ENCODE measurements around the gene GPC6. TPM values are rescaled to one million over a fixed set of nuclear protein-coding genes. Genes with fewer than 3 reads are reported as not detected.
A peak's percentile ranks its signal among the peaks of the same experiment; 100 is the strongest.

GPC6 gene
- total and polyA plus RNA-seq, 2 experiments from 2014 or later = 14.4 to 43.3 TPM

DNA sequence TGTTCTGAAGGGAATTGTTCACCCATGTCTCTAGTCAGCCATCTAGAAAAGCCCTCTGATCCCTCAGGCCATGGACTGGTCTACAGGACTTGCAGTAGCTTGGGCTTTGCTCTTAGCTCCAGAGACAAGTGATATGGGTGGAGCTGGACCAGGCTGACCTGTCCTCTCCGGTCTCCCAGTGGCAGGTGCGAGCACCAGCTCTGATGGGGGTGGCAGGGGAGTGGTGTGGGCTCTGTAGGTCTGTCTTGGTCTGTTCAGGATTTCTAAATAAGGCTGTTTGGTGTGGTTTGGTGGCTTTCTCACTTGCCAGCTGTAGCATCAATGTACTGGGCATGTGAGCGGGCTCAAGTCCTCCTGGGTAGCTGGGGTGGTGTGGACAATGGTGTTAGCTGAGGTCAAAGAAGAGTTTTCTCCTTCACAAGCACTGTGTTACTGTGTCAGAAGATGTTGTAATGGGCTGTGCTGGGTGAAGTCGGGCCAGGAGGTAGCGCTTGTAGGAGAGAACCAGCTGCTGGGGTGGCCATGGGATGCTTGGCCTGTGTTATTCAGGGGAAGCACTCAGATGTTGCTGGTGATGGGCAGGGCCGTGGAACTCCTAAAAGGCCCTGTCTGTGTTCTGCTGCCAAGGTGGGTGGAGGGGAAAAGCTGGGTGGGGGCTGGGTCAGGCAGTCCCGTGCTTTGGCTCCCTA, 16.9 kb downstream of the GPC6 start:
- TF ChIP-seq, protein P1, sequence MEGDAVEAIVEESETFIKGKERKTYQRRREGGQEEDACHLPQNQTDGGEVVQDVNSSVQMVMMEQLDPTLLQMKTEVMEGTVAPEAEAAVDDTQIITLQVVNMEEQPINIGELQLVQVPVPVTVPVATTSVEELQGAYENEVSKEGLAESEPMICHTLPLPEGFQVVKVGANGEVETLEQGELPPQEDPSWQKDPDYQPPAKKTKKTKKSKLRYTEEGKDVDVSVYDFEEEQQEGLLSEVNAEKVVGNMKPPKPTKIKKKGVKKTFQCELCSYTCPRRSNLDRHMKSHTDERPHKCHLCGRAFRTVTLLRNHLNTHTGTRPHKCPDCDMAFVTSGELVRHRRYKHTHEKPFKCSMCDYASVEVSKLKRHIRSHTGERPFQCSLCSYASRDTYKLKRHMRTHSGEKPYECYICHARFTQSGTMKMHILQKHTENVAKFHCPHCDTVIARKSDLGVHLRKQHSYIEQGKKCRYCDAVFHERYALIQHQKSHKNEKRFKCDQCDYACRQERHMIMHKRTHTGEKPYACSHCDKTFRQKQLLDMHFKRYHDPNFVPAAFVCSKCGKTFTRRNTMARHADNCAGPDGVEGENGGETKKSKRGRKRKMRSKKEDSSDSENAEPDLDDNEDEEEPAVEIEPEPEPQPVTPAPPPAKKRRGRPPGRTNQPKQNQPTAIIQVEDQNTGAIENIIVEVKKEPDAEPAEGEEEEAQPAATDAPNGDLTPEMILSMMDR (IDR thresholded peaks at IDR 0.05; ENCODE audit: low read depth, low read length) = no peak
- Histone ChIP-seq H3K36me3 (no peaks in the 10 kb centered on the region), H3K27ac (no peak overlapping the region), H3K27me3 (no peaks in the 10 kb centered on the region), H3K9me3 (ENCODE audit: low read depth) (no peaks in the 10 kb centered on the region), H3K4me1 (ENCODE audit: low read depth) (peaks cover 7% of the 10 kb centered on the region), H3K4me3 (no peak overlapping the region)
- no peak for DNase-seq (ENCODE audit: low read depth in 1 of 2, low spot score in 1 of 2)

DNA sequence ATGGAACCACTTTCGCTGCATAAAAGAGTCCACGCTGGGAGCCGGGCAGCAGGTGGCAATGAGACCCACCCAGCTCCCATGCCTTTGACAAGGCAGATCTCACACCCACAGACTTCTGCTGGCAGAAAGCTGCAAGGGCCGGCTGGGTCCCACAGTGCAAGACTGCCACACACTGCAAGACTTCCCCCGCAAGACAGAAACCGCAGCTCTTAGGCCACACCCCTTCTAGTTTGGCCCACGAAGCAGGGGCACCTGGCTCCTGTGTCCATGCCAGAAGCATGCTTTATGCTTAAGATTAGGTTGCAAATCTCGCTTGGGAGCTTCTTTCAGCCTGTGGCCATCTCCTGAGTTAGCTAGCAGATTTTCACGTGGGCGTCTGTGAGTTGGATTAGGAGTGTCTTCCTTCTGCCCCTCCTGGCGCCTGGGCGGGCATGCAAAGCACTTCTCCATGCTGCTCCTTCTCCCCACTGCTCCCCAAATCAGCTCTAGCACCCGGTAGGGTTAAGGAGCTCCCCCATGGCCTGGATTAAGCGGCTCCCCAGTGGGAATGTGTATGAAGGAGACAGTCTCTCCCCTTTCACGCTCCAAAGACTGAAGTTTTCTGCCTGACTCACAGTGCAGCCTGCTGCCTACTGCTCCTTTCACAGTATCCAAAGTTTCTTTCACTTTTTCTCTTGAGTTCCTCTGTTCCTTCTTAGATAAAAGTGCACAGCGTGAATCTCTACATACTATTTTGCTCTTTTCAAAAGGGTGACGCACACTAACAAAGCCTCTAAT, 17.7 kb downstream of the GPC6 start:
- H3K27me3 ChIP-seq = no peaks in the 10 kb centered on the region
- no peak overlapping the region for H3K4me3 ChIP-seq
- H3K36me3 ChIP-seq = no peaks in the 10 kb centered on the region
- H3K4me1 ChIP-seq (ENCODE audit: low read depth) = peaks cover 7% of the 10 kb centered on the region
- no peak overlapping the region for H3K27ac ChIP-seq
- no peaks in the 10 kb centered on the region for H3K9me3 ChIP-seq (ENCODE audit: low read depth)
- peak; percentile 11 to 64 for DNase-seq (ENCODE audit: low read depth in 1 of 2, low spot score in 1 of 2)
- TF ChIP-seq, protein P1 (IDR thresholded peaks at IDR 0.05; ENCODE audit: low read depth, low read length) = no peak

DNA sequence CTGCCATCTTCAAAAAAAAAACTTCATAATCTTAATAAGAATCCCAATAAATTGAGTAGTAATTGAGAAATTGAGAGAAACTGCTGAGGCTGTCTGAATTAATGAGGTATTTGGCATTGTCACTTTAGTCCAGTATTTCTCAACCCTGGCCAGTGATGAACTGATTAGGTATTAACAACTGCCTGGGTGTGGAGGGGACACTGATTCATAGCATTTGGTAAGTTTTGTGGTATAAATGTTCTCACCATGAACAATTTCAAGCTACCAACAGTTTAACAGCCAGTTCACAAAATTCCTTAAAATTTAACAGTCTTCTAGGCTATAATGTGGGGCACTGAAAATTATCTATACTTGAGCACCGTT, 18.3 kb downstream of the GPC6 start:
- Histone ChIP-seq H3K27me3 (no peaks in the 10 kb centered on the region), H3K9me3 (ENCODE audit: low read depth) (no peaks in the 10 kb centered on the region), H3K27ac (no peak overlapping the region), H3K36me3 (no peaks in the 10 kb centered on the region), H3K4me1 (ENCODE audit: low read depth) (peaks cover 7% of the 10 kb centered on the region), H3K4me3 (no peak overlapping the region)
- TF ChIP-seq, protein P1 (IDR thresholded peaks at IDR 0.05; ENCODE audit: low read depth, low read length) = no peak
- peak in 1 of 2 donors; percentile 61 for DNase-seq (ENCODE audit: low read depth in 1 of 2, low spot score in 1 of 2)

DNA sequence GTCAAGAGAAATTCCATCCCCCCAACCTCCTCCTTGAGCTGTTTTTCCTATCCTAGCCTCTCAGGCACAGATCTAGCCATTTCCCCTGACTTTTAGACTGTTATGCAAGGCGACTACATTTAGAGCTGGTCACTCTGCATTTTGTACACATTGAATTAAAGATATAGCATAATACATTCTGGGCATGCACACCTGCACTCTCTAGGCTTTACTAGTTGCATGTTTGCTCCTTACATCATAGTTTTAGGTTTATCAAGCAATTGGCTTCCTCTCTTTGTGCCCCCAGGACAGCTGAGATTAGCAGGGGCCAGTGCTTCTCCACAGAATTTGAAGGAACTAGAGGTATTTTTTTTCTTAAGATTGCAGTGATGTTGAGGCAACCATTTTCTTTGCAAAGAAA, 19.5 kb downstream of the GPC6 start:
- no peaks in the 10 kb centered on the region for H3K36me3 ChIP-seq
- peaks cover 7% of the 10 kb centered on the region for H3K4me1 ChIP-seq (ENCODE audit: low read depth)
- H3K27ac ChIP-seq = no peak overlapping the region
- no peak for DNase-seq (ENCODE audit: low read depth in 1 of 2, low spot score in 1 of 2)
- no peaks in the 10 kb centered on the region for H3K9me3 ChIP-seq (ENCODE audit: low read depth)
- TF ChIP-seq, protein P1 (IDR thresholded peaks at IDR 0.05; ENCODE audit: low read depth, low read length) = no peak
- H3K4me3 ChIP-seq = no peak overlapping the region
- no peaks in the 10 kb centered on the region for H3K27me3 ChIP-seq

DNA sequence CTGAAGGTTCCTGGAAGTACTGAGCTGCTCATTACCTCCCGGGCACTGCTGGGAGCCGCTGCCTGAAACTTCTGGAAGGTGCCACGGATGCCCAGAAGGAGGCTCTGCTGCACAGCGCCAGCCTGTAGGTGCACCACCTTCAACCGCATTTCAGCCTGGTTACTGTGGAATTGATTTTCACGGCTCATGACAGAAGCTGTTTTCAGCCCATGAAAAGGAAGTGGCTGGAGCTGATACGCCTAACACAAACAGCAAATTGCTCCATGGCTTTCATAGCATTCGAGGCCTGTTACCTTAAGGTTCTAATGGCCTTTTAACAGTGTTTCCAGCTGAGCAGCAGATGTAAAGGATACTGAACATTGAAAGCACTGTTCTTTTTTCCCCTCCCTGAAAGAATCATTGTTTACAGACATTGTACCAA, 22.0 kb downstream of the GPC6 start:
- H3K9me3 ChIP-seq (ENCODE audit: low read depth) = no peaks in the 10 kb centered on the region
- H3K27ac ChIP-seq = peak overlapping the region; percentile 26
- no peaks in the 10 kb centered on the region for H3K27me3 ChIP-seq
- H3K4me3 ChIP-seq = no peak overlapping the region
- H3K36me3 ChIP-seq = no peaks in the 10 kb centered on the region
- peaks cover 7% of the 10 kb centered on the region for H3K4me1 ChIP-seq (ENCODE audit: low read depth)
- peak; percentile 70 to 71 for DNase-seq (ENCODE audit: low read depth in 1 of 2, low spot score in 1 of 2)
- TF ChIP-seq, protein P1 (IDR thresholded peaks at IDR 0.05; ENCODE audit: low read depth, low read length) = peak; percentile 45
